Limb (tissue), 2 donors: ENCODE results near the gene TNRC6C.
"Not testable (repeated sequence)": the region's sequence is repeated elsewhere in the genome, so short reads cannot be mapped to it uniquely, and the experiment has no call there.

Source experiments
- DNase-seq, 2 donors: peaks; one replicate each; pipeline ENCODE4 v3.0.0-alpha.2; 2016; ENCODE audit errors: extremely low spot score in 2 of 2

Gene TNRC6C

GRCh38 chr17:78110363-78111015, 152.0 kb downstream of the TNRC6C start:
- DNase-seq, result no peak

GRCh38 chr17:78111016-78111726, 152.7 kb downstream of the TNRC6C start:
- peak in 1 of 2 donors; percentile 30 for DNase-seq

- no peak for DNase-seq
These were observed 153.4 kb downstream of the TNRC6C start for GRCh38 chr17:78111727-78112517.

DNA sequence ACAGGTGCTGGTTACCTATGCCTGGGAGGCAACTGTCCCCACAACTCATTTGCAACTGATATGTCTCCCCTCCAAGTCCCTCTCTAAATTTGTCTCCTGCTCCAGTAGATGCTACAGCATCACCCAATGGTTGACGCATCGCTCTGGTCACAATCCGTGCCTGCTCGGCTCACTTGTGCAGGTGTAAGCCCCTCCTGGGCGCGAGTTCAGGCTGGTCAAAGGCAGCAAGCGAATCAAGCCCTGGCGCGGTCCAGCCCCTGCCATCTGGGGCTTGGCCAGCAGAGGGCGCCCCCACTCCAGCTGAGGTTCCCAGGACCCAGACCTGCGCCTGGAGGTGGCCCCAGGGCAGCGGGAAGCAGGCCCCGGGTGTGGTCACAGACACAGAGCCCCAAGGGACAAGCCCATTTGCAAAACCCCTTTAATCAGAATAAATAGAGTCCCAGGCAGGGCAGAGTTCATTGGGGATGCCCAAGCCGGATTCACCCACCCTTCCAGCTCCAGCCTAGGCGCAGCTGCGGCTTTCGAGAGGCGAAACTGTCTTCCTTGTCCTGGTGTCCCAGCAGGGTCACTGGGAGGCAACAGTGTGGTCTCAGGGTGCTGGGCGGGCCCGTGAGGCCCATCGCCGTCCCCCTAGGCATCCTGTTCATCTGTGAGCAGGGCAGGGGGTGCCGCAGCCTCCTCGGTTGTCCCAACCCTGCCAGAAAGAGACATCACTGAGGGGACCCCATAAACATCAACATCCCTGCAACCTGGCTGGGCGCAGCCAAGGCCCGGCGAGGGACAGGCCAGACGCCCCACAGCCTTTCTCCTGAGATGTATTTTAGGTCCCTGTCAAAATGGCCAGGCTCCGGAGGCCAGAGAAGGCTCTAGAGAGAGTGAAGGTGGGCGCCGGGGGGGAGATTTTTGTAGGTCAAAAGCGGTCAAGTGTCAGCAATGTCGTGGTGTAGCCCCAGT, 154.3 kb downstream of the TNRC6C start:
- peak in 1 of 2 donors; percentile 88 for DNase-seq

DNA sequence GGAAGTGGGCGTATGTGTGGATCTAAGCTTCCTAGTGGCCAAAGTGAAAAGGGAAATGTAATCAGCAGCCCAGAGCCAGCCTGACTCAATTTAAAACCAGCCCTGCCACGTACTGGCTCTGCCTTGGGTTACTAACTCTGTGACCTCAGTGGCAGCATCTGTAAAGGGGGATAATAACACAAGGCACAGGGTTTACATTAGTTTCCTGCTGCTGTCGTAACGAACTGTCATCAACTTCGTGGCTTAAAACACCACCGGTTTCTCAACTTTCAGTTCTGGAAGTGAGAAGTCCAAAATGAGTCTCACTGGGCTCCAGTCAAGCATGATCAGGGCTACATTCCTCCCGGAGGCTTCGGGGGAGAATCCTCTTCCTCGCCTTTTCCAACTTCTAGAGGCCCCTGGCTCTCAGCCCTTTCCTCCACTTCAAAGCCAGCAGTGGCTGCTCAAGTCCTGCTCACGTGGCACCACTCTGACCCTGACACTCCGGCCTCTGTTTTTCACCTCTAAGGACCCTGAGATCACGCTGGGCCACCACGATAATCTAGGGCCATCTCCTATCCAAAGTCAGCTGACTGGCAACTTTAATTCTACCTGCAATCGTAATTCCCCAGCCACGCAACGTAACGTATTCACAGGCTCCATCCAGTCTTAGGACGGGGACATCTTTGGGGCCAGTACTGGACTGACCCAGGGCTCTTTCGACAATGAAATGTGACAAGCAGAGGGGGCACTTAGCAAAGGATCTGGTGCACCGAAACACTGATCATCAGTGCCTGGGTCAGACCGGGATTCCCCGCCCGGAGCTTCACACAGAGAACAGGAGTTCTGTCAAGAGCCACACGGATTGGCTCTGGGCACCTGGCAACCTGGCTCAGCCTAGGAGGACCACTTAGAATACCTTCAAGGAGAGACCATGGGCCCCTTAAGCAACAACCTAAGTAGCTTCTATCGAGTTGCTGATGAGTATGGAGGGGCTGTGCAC, 155.6 kb downstream of the TNRC6C start:
- DNase-seq, result no peak

- DNase-seq, result peak in 1 of 2 donors; percentile 30
These were observed 156.6 kb downstream of the TNRC6C start for GRCh38 chr17:78114831-78115723.

GRCh38 chr17:78115803-78116202, 157.3 kb downstream of the TNRC6C start:
- DNase-seq, result not testable (repeated sequence)

- DNase-seq, result no peak
These were observed 157.9 kb downstream of the TNRC6C start for GRCh38 chr17:78116411-78116810.

DNA sequence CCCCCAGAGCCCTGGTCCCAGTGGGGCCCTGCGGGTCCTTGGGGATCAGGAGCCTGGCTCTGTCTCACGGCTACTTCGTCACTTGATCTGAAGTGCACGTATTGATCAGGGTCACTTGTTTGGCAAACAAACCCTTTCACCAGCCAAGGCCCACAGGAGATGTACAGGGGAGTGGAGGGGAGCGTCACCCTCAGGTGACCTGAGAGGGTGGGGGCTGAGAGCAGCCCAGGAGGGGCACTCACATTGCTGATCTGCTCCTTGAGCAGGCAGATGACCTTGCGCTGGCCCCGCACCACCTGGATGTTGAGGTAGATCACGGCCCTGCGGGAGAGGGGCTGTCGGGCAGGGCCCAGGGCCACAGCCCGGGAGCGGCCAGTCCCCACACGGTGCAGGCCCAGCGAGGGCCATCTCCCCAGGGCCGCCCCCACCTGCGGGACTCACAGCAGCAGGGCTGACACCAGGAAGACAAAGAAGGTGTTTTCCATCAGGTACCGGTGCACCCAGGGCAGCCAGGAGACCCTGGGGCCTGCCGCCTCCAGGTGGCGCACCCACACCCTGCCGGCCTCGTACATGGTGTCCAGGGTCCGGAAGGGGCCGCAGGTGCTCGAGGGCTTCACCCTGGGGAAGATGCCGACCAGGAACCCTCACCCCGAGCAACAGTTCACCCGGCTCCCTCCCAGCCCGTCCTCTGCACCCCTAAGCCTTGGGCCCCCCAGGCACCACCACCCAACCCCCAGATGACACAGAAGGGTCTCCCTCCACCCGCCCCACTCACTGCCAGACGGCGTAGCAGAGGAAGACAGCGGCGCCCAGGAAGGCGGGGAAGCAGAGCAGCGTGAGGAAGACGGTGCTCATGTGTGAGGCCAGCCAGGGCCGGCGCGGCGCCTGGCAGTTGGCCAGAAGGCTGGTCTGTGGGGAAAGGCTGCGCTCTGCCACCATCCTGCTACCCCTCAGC, 158.8 kb downstream of the TNRC6C start:
- DNase-seq, result peak in 1 of 2 donors; percentile 56

GRCh38 chr17:78118801-78119241, 160.3 kb downstream of the TNRC6C start:
- DNase-seq, result peak in 1 of 2 donors; percentile 28

DNA sequence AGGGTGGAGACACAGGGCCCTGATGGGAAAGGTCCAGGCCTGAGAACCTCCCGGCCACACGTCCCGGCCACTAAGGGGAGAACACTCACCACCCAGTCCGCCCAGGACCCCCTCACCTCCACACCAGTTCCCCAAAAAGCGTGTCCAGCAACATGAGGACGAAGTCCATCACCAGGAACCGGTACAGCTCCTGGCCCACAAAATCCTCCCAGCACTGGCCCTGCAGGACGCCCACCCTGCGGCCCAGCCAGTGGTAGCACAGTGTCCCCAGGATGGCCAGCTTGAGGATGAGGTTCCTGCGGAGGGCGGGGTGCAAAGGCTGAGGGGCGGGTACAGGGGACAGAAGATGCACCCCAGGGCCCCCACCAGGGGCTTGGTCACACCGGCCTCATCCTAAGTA, 162.0 kb downstream of the TNRC6C start:
- no peak for DNase-seq

- DNase-seq, result peak in 1 of 2 donors; percentile 27
These were observed 162.7 kb downstream of the TNRC6C start for GRCh38 chr17:78120971-78121800.

DNA sequence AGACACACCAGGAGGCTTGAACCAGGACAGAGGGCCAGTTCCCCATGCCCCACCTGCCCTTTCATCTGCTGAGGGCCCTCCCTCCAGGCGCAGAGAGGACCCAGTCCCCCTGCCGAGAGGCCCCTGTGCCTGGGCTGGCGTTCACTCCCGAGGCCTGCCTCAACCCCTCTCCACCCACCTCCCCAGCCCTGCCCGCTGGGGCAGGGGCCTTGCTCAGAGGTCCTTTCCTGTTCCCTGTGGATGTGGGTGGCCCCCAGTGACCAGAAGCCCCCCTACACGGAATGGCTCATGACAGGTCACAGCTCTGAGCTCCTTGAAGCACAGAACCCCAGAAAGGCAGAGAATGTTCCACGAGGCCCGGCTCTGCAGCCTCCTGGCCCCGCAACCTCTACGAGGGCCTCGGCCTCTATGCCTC, 163.3 kb downstream of the TNRC6C start:
- DNase-seq, result no peak

DNA sequence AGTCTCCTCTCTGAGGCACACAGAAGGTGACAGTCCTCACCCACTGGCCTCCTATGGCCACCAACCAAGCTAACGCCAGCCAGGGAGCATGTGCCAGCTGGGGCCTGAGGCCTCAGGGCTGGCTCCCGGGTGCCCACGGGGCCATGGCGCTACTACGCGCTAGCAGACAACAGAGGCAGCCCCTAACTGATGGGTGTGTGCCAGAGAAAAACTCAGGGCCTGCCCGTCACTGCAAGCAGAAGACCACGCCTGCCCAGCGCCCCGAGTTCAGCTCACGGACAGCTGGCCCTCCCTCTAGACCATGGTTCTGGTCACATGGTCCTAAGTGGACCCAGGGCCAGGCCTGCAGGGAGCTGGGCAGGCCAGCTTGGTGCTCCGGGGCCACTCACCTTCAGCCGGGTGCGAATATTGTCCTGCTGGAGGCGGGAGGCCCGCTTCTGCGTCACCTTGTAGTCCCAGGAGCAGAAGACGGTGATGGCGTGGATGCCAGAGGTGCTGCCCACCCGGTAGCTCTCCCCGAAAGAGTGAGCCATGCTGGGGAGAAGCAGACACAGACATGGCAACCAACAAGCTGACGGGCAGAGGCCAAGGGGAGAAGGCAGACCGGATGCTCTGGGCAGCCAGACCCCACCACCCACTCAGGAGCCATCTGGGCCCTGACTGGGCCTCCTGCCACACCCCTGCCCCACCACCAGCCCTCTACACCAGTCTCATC, 163.9 kb downstream of the TNRC6C start:
- DNase-seq, result no peak

- no peak for DNase-seq
These were observed 164.4 kb downstream of the TNRC6C start for GRCh38 chr17:78122931-78123249.

- no peak for DNase-seq
These were observed 164.9 kb downstream of the TNRC6C start for GRCh38 chr17:78123258-78123929.
